ENCODE measurements around the gene LRBA. TPM values are rescaled to one million over a fixed set of nuclear protein-coding genes. Genes with fewer than 3 reads are reported as not detected.

LRBA gene
- total RNA-seq, 2 donors from 2014 or later, result 30.9 to 33.7 TPM

DNA sequence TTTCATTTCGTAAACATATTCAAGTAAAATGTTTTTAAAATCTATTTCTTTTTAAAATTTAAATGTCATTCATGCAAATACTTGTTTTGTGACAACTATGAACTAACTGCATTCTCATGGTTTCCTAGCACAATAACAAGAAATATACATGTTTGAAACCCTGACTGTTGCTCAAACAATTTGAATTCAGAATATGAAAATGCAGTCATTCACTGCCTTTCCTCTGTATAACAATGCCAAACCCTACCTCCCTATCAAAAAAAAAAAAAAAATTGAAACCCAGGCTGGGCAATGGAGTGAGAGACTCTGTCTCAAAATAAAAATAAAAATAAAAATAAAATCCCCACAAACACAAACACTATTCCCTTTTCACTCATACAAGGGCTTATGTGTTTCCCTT is 391.0 kb downstream of the LRBA start:
- Histone ChIP-seq H3K9me3 (no peaks in the 10 kb centered on the region), H3K4me1 (ENCODE audit: control insufficient read depth in 1 of 2, low read depth in 2 of 2) (no peaks in the 10 kb centered on the region), H3K36me3 (no peaks in the 10 kb centered on the region), H3K4me3 (no peak overlapping the region), H3K27ac (no peak overlapping the region), H3K27me3 (replicated peaks; ENCODE audit: insufficient read depth) (no peaks in the 10 kb centered on the region)
- no peak for ATAC-seq (ENCODE audit: insufficient number of reproducible peaks, low FRiP score, low read depth)
- TF ChIP-seq, protein P1, sequence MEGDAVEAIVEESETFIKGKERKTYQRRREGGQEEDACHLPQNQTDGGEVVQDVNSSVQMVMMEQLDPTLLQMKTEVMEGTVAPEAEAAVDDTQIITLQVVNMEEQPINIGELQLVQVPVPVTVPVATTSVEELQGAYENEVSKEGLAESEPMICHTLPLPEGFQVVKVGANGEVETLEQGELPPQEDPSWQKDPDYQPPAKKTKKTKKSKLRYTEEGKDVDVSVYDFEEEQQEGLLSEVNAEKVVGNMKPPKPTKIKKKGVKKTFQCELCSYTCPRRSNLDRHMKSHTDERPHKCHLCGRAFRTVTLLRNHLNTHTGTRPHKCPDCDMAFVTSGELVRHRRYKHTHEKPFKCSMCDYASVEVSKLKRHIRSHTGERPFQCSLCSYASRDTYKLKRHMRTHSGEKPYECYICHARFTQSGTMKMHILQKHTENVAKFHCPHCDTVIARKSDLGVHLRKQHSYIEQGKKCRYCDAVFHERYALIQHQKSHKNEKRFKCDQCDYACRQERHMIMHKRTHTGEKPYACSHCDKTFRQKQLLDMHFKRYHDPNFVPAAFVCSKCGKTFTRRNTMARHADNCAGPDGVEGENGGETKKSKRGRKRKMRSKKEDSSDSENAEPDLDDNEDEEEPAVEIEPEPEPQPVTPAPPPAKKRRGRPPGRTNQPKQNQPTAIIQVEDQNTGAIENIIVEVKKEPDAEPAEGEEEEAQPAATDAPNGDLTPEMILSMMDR (IDR thresholded peaks at IDR 0.05), result no peak
- DNase-seq (ENCODE audit: low spot score), result no peak

DNA sequence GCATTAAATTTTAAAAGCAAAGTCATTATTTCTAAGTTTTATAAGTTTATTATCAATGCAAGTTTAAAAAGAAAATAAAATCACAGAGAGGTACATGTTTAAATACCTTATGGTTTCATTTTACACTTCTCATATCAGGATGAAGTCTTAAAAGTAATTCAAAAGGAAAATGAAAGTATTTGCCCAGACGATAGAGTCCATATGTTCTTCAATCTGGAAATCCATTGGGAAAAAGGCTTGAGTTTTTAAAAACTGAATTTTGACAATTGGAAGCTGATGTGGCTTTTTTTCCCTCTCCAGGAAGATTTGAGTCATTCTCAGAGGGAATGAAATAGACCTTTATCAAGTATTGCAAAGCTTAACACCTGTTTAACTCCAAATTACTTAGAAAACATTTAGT is 396.0 kb downstream of the LRBA start:
- no peak overlapping the region for H3K27ac ChIP-seq
- no peaks in the 10 kb centered on the region for H3K36me3 ChIP-seq
- TF ChIP-seq, protein P1 (IDR thresholded peaks at IDR 0.05), result no peak
- no peaks in the 10 kb centered on the region for H3K9me3 ChIP-seq
- no peaks in the 10 kb centered on the region for H3K4me1 ChIP-seq (ENCODE audit: control insufficient read depth in 1 of 2, low read depth in 2 of 2)
- no peaks in the 10 kb centered on the region for H3K27me3 ChIP-seq (replicated peaks; ENCODE audit: insufficient read depth)
- ATAC-seq (ENCODE audit: insufficient number of reproducible peaks, low FRiP score, low read depth) (no peak), DNase-seq (ENCODE audit: low spot score) (no peak)
- H3K4me3 ChIP-seq, result no peak overlapping the region

DNA sequence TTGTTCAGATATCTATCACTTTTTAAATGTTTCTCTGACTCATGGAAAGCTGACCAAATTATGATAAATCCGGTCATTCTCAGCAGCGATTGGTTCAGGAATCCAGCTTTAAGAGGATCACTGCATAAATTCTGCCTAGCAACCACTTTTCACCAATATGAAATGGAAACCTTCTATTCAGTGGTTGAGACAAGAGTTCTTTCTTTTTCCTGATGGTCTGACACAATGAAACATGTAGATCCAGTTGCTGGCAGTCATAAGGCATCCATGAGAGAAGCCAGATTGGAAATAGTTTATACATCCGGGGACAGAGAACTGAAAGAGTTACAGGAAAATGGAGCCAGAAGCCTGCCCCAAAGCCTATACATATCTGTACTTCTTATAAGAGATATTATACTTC is 406.0 kb downstream of the LRBA start:
- no peaks in the 10 kb centered on the region for H3K36me3 ChIP-seq
- H3K27me3 ChIP-seq (replicated peaks; ENCODE audit: insufficient read depth), result no peaks in the 10 kb centered on the region
- H3K4me3 ChIP-seq, result no peak overlapping the region
- DNase-seq (ENCODE audit: low spot score) (no peak), ATAC-seq (ENCODE audit: insufficient number of reproducible peaks, low FRiP score, low read depth) (no peak)
- TF ChIP-seq, protein P1 (IDR thresholded peaks at IDR 0.05), result no peak
- no peaks in the 10 kb centered on the region for H3K4me1 ChIP-seq (ENCODE audit: control insufficient read depth in 1 of 2, low read depth in 2 of 2)
- H3K9me3 ChIP-seq, result no peaks in the 10 kb centered on the region
- H3K27ac ChIP-seq, result no peak overlapping the region

DNA sequence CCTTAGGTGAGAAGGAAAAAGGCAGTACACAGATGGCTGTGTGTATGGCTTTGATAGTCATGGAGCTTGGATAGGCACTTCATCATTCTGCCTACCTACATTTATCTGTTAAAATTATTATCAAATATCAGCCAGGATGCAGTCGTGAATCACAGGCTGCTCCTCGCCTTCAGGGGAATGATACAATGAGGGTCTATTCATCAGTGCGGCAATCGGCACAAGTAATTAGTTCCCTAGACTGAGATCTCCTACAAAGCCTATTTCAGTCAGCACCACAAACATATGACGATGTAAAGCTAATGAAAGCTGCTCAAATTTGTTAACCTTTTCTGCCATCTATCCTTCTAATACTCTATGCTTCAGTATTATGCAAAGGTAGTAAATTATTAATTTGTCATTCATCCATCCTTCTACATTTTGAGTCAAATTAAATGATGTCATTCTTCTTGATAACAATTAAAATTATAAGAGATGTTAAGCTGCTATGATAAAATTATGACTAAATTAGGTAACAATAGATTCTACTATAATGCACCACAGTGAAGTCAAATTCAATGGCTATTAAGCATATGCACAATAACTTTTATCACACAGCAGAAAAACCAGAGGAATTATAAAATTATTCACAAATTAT is 414.2 kb downstream of the LRBA start:
- Histone ChIP-seq H3K4me1 (ENCODE audit: control insufficient read depth in 1 of 2, low read depth in 2 of 2) (no peaks in the 10 kb centered on the region), H3K4me3 (no peak overlapping the region), H3K27ac (no peak overlapping the region), H3K9me3 (no peaks in the 10 kb centered on the region), H3K36me3 (no peaks in the 10 kb centered on the region), H3K27me3 (replicated peaks; ENCODE audit: insufficient read depth) (no peaks in the 10 kb centered on the region)
- DNase-seq (ENCODE audit: low spot score) (no peak), ATAC-seq (ENCODE audit: insufficient number of reproducible peaks, low FRiP score, low read depth) (no peak)
- TF ChIP-seq, protein P1 (IDR thresholded peaks at IDR 0.05), result no peak

DNA sequence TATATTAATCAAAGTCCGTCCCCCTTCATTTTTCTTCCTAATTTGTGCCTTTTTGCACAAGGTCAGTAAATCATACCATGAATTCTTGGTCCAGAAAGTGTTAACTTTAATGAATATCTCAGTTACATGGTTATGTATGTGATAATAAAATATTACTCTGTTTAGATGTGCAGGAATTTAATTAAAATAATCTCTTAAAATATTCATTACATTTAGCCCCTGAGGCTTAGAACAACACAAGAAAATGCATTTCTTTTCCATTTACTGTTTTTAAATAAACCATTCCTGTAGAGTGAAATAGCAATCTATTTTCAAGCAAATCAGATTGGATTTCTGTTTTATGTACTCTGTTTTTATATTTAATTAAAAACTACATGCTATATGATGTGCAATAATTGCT is 415.5 kb downstream of the LRBA start:
- no peak overlapping the region for H3K27ac ChIP-seq
- ATAC-seq (ENCODE audit: insufficient number of reproducible peaks, low FRiP score, low read depth) (no peak), DNase-seq (ENCODE audit: low spot score) (no peak)
- no peak overlapping the region for H3K4me3 ChIP-seq
- no peaks in the 10 kb centered on the region for H3K36me3 ChIP-seq
- no peaks in the 10 kb centered on the region for H3K27me3 ChIP-seq (replicated peaks; ENCODE audit: insufficient read depth)
- H3K4me1 ChIP-seq (ENCODE audit: control insufficient read depth in 1 of 2, low read depth in 2 of 2), result no peaks in the 10 kb centered on the region
- TF ChIP-seq, protein P1 (IDR thresholded peaks at IDR 0.05), result no peak
- H3K9me3 ChIP-seq, result no peaks in the 10 kb centered on the region

Measured in thoracic aorta (tissue), 2 donors.